HEK293 (cell line): ENCODE data around the gene ESR2.

Experiments
- CTCF ChIA-PET: fragments of 350-600 bp; formaldehyde crosslinking; extraction: SDS; loops from one replicate; lab custom pipeline; 2021; ENCODE audit warnings: antibody characterized with exemption; lab: Yijun Ruan, JAX
- POLR2A ChIA-PET: fragments of 300-600 bp; formaldehyde crosslinking; extraction: SDS; loops from one replicate; lab custom pipeline; 2020; ENCODE audit warnings: antibody characterized with exemption, inconsistent platforms; lab: Yijun Ruan, JAX
- H3K27ac ChIP-seq: fragments of 200-500 bp; sonication (Bioruptor generic); 2 replicates; pipeline ENCODE4 v1.5.1; 2014; ENCODE audit warnings: low read depth, low read length, control low read depth, inconsistent platforms; ENCODE audit errors: extremely low read depth
- H3K36me3 ChIP-seq, 2 experiments: fragments of 200-500 bp in 1 of 2; sonication (Bioruptor generic) in 1 of 2; 1 replicate in 1 of 2; 2 replicates in 1 of 2; pipeline ENCODE4 v1.5.1; 2014 to 2017; ENCODE audit warnings: inconsistent platforms in 2 of 2, low read length in 2 of 2; ENCODE audit not compliant: control insufficient read depth in 2 of 2, insufficient read depth in 1 of 2
- H3K4me1 ChIP-seq: fragments of 200-500 bp; sonication (Bioruptor generic); 2 replicates; pipeline ENCODE4 v1.5.1; 2014; ENCODE audit warnings: mild to moderate bottlenecking, low read length, inconsistent platforms; ENCODE audit not compliant: control insufficient read depth, insufficient read depth
- H3K4me3 ChIP-seq: 2 replicates; pipeline ENCODE4 v1.5.1; 2011; ENCODE audit warnings: low read depth, mild to moderate bottlenecking, control low read depth, low read length, moderate library complexity
- H3K9me3 ChIP-seq: fragments of 200-500 bp; sonication (Bioruptor generic); 2 replicates; pipeline ENCODE4 v1.5.1; 2014; ENCODE audit warnings: low read depth, low read length, inconsistent platforms; ENCODE audit not compliant: control insufficient read depth, insufficient read depth
- GLI2 ChIP-seq: fragments of 450-650 bp; formaldehyde crosslinking; IDR thresholded peaks from 2 replicates; pipeline ENCODE4; 2017; ENCODE audit warnings: missing biosample characterization, missing genetic modification characterization, low read depth, borderline replicate concordance
- KLF9 ChIP-seq: fragments of 450-650 bp; formaldehyde crosslinking; IDR thresholded peaks from 2 replicates; pipeline ENCODE4 v1.5.1; 2016; ENCODE audit warnings: missing biosample characterization, missing genetic modification characterization, low read depth
- SALL2 ChIP-seq: fragments of 450-650 bp; formaldehyde crosslinking; IDR thresholded peaks from 2 replicates; pipeline ENCODE4 v1.5.0; 2017; ENCODE audit warnings: missing biosample characterization, mild to moderate bottlenecking, missing genetic modification characterization, borderline replicate concordance
- SCRT2 ChIP-seq: fragments of 450-650 bp; formaldehyde crosslinking; IDR thresholded peaks from 2 replicates; pipeline ENCODE4 v1.5.1; 2016; ENCODE audit warnings: missing biosample characterization, missing genetic modification characterization
- TRIM28 ChIP-seq: IDR thresholded peaks from 2 replicates; pipeline ENCODE4 v1.6.1; 2011; ENCODE audit warnings: low read length, control low read depth, borderline replicate concordance
- ZEB2 ChIP-seq: fragments of 450-650 bp; formaldehyde crosslinking; IDR thresholded peaks from 2 replicates; pipeline ENCODE4 v1.5.1; 2016; ENCODE audit warnings: missing biosample characterization, missing genetic modification characterization
- ZNF132 ChIP-seq: fragments of 450-650 bp; formaldehyde crosslinking; IDR thresholded peaks from 2 replicates; pipeline ENCODE4 v1.5.1; 2017; ENCODE audit warnings: missing biosample characterization, missing genetic modification characterization, borderline replicate concordance
- ZNF175 ChIP-seq: fragments of 450-650 bp; formaldehyde crosslinking; IDR thresholded peaks from 2 replicates; pipeline ENCODE4 v1.5.1; 2016; ENCODE audit warnings: missing biosample characterization, missing genetic modification characterization
- ZNF184 ChIP-seq: fragments of 450-650 bp; IDR thresholded peaks from 2 replicates; pipeline ENCODE4 v1.5.1; 2018; ENCODE audit warnings: missing biosample characterization, mild to moderate bottlenecking, missing genetic modification characterization
- ZNF521 ChIP-seq: fragments of 450-650 bp; formaldehyde crosslinking; IDR thresholded peaks from 2 replicates; pipeline ENCODE4 v1.5.1; 2017; ENCODE audit warnings: missing biosample characterization, mild to moderate bottlenecking, missing genetic modification characterization
- ZNF621 ChIP-seq: fragments of 450-650 bp; formaldehyde crosslinking; IDR thresholded peaks from 2 replicates; pipeline ENCODE4 v1.5.1; 2017; ENCODE audit warnings: missing biosample characterization, missing genetic modification characterization
- TF ChIP-seq, protein P1 (sequence below): fragments of 450-650 bp; formaldehyde crosslinking; conservative IDR thresholded peaks from 2 replicates; pipeline ENCODE4 v1.5.1; 2016; ENCODE audit warnings: low read depth, missing biosample characterization, missing genetic modification characterization
- TF ChIP-seq, protein P2 (sequence below): fragments of 450-650 bp; formaldehyde crosslinking; IDR thresholded peaks from 2 replicates; pipeline ENCODE4 v1.5.0; 2017; ENCODE audit warnings: missing biosample characterization, missing genetic modification characterization, borderline replicate concordance
- TF ChIP-seq, protein P3 (sequence below): fragments of 450-650 bp; formaldehyde crosslinking; IDR thresholded peaks from 2 replicates; pipeline ENCODE4 v1.5.1; 2016; ENCODE audit warnings: missing biosample characterization, missing genetic modification characterization

The ESR2 gene

DNA sequence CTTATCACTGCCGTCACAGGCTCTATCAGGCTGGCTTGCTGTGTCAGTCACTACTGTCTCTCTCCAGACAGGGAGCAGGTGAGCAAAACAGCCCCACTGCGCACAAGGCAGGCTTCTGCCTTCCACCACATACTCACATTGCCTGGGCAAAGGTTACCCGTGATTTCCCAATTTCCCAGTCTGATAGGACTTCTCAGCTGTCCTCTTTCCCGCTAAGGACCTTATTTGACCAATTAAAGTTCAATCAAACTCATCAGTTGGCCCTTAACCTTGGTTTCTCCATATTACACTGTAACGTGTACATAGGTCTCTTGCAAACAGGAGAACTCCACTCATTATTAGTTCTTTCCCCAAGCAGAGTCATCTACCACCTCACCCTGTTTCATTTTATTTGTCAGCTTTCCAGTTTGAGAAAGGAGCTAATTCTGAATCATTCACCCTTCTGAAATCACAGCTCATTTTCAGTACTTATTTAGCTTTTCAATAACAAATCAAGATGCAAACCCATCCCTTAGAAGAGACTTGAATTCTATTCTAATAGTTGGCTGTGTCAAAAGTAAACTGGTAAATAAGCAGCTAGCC lies 170.8 kb downstream of the ESR2 start:
- ChIA-PET POLR2A (no interaction called here), CTCF (interaction anchor here (0.7 kb wide), 1 partner anchor 19 kb away, joined by 3 read pairs; no protein-coding TSS in a partner anchor)
- no peak for TF ChIP-seq ZNF621
- H3K36me3 ChIP-seq = peaks cover 25 to 59% of the 10 kb centered on the region in 2 experiments
- H3K4me3 ChIP-seq = no peak overlapping the region
- no peak overlapping the region for H3K27ac ChIP-seq
- no peaks in the 10 kb centered on the region for H3K4me1 ChIP-seq
- H3K9me3 ChIP-seq = no peaks in the 10 kb centered on the region

DNA sequence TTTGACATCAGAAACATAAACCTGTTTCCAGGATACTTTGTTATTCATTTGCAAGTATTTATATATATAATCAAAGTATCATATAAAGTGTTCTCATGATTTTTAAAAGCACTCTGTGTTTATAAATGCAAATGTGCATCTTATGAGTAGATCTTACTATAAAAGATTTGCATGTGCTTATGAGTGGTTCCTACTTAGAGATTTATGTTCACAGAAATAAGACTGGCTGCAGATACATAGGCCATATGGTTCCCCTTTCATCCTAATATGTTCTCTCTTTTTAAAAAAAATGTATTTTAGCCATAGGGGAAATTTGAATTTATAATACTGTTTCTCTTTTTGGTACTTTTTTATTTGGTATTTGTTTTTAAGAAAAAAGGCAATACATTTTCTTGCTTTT lies 174.2 kb downstream of the ESR2 start:
- no peak overlapping the region for H3K27ac ChIP-seq
- ChIA-PET POLR2A (no interaction called here), CTCF (interaction anchor here (0.7 kb wide), 1 partner anchor 20 kb away, joined by 3 read pairs; no protein-coding TSS in a partner anchor)
- no peaks in the 10 kb centered on the region for H3K9me3 ChIP-seq
- H3K4me3 ChIP-seq = no peak overlapping the region
- H3K36me3 ChIP-seq = peaks cover 13 to 36% of the 10 kb centered on the region in 2 experiments
- TF ChIP-seq ZEB2 (tag by site-specific recombination) (no peak), ZNF184 (tag by site-specific recombination) (no peak), GLI2 (no peak), ZNF132 (no peak), KLF9 (tag by site-specific recombination) (no peak), ZNF521 (tag by site-specific recombination) (no peak), SCRT2 (tag by site-specific recombination) (no peak), TRIM28 (no peak), ZNF175 (tag by site-specific recombination) (no peak), SALL2 (tag by site-specific recombination) (no peak)
- TF ChIP-seq, protein P1, sequence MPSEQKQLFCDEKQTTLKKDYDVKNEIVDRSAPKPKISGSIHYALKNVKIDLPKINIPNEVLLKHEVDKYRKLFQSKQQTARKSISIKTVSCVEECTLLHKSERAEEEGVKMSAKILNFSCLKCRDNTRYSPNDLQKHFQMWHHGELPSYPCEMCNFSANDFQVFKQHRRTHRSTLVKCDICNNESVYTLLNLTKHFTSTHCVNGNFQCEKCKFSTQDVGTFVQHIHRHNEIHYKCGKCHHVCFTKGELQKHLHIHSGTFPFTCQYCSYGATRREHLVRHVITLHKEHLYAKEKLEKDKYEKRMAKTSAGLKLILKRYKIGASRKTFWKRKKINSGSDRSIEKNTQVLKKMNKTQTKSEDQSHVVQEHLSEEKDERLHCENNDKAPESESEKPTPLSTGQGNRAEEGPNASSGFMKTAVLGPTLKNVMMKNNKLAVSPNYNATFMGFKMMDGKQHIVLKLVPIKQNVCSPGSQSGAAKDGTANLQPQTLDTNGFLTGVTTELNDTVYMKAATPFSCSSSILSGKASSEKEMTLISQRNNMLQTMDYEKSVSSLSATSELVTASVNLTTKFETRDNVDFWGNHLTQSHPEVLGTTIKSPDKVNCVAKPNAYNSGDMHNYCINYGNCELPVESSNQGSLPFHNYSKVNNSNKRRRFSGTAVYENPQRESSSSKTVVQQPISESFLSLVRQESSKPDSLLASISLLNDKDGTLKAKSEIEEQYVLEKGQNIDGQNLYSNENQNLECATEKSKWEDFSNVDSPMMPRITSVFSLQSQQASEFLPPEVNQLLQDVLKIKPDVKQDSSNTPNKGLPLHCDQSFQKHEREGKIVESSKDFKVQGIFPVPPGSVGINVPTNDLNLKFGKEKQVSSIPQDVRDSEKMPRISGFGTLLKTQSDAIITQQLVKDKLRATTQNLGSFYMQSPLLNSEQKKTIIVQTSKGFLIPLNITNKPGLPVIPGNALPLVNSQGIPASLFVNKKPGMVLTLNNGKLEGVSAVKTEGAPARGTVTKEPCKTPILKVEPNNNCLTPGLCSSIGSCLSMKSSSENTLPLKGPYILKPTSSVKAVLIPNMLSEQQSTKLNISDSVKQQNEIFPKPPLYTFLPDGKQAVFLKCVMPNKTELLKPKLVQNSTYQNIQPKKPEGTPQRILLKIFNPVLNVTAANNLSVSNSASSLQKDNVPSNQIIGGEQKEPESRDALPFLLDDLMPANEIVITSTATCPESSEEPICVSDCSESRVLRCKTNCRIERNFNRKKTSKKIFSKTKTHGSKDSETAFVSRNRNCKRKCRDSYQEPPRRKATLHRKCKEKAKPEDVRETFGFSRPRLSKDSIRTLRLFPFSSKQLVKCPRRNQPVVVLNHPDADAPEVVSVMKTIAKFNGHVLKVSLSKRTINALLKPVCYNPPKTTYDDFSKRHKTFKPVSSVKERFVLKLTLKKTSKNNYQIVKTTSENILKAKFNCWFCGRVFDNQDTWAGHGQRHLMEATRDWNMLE (tag by site-specific recombination) = no peak
- TF ChIP-seq, protein P2, sequence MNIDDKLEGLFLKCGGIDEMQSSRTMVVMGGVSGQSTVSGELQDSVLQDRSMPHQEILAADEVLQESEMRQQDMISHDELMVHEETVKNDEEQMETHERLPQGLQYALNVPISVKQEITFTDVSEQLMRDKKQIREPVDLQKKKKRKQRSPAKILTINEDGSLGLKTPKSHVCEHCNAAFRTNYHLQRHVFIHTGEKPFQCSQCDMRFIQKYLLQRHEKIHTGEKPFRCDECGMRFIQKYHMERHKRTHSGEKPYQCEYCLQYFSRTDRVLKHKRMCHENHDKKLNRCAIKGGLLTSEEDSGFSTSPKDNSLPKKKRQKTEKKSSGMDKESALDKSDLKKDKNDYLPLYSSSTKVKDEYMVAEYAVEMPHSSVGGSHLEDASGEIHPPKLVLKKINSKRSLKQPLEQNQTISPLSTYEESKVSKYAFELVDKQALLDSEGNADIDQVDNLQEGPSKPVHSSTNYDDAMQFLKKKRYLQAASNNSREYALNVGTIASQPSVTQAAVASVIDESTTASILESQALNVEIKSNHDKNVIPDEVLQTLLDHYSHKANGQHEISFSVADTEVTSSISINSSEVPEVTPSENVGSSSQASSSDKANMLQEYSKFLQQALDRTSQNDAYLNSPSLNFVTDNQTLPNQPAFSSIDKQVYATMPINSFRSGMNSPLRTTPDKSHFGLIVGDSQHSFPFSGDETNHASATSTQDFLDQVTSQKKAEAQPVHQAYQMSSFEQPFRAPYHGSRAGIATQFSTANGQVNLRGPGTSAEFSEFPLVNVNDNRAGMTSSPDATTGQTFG = no peak
- TF ChIP-seq, protein P3, sequence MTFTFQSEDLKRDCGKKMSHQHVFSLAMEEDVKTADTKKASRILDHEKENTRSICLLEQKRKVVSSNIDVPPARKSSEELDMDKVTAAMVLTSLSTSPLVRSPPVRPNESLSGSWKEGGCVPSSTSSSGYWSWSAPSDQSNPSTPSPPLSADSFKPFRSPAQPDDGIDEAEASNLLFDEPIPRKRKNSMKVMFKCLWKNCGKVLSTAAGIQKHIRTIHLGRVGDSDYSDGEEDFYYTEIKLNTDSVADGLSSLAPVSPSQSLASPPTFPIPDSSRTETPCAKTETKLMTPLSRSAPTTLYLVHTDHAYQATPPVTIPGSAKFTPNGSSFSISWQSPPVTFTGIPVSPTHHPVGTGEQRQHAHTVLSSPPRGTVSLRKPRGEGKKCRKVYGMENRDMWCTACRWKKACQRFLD = no peak
- H3K4me1 ChIP-seq = no peaks in the 10 kb centered on the region
